OCI-LY7 (cell line): ENCODE data around the gene PLXNB2. TPM values are rescaled to one million over a fixed set of nuclear protein-coding genes. Genes with fewer than 3 reads are reported as not detected.

ENCODE experiments used
- BruUV-seq: library from RNA; stranded (reverse); fragments of 400-500 nt; replicated peaks from 2 replicates; lab custom pipeline; 2021; lab: Mats Ljungman, UMichigan
- CTCF ChIA-PET: fragments of 300-600 bp; sonication (Branson Sonifier 250); formaldehyde crosslinking; loops from one replicate; lab custom pipeline; 2022; ENCODE audit warnings: antibody characterized with exemption; ENCODE audit not compliant: unreplicated experiment; lab: Charles Lee
- POLR2A ChIA-PET: fragments of 300-600 bp; sonication (Branson Sonifier 250); formaldehyde crosslinking; loops from one replicate; lab custom pipeline; 2022; ENCODE audit warnings: antibody characterized with exemption; lab: Charles Lee
- DNase-seq: peaks from one replicate; pipeline ENCODE4 v3.0.0-alpha.2; 2015; ENCODE audit warnings: low spot score
- H2AFZ ChIP-seq: fragments of 200-600 bp; sonication (generic), shearing (Covaris generic); 2 replicates; pipeline ENCODE4 v1.6.1; 2014; ENCODE audit warnings: mild to moderate bottlenecking, antibody characterized with exemption, low read length, moderate library complexity
- H3K27ac ChIP-seq: fragments of 200-600 bp; sonication (generic); 2 replicates; pipeline ENCODE4 v1.5.1; 2014; ENCODE audit warnings: mixed run types, low read depth, mild to moderate bottlenecking, moderate library complexity, low read length, inconsistent platforms; ENCODE audit not compliant: poor library complexity, severe bottlenecking
- H3K36me3 ChIP-seq: fragments of 200-600 bp; sonication (generic); 2 replicates; pipeline ENCODE4 v1.6.1; 2014; ENCODE audit warnings: mild to moderate bottlenecking, antibody characterized with exemption, low read length, moderate library complexity, mixed read lengths; ENCODE audit not compliant: insufficient read depth
- H3K4me1 ChIP-seq: fragments of 200-600 bp; sonication (generic); 2 replicates; pipeline ENCODE4 v1.5.1; 2014; ENCODE audit warnings: mild to moderate bottlenecking, low read length; ENCODE audit not compliant: insufficient read depth, poor library complexity, severe bottlenecking
- H3K4me2 ChIP-seq: fragments of 200-600 bp; sonication (generic); 2 replicates; pipeline ENCODE4 v1.6.1; 2014; ENCODE audit warnings: mild to moderate bottlenecking, low read length
- H3K4me3 ChIP-seq: fragments of 200-600 bp; sonication (generic); 2 replicates; pipeline ENCODE4 v1.5.1; 2014; ENCODE audit warnings: mild to moderate bottlenecking, low read depth, low read length; ENCODE audit not compliant: poor library complexity, severe bottlenecking
- H3K79me2 ChIP-seq: fragments of 200-600 bp; sonication (generic); 2 replicates; pipeline ENCODE4 v1.6.1; 2016; ENCODE audit warnings: low read depth, mild to moderate bottlenecking, low read length, moderate library complexity, mixed read lengths; ENCODE audit not compliant: insufficient read depth
- H3K9me2 ChIP-seq: fragments of 200-600 bp; sonication (generic); 2 replicates; pipeline ENCODE4 v1.6.1; 2016; ENCODE audit warnings: mild to moderate bottlenecking, low read length, mixed read lengths; ENCODE audit not compliant: insufficient read depth
- H3K9me3 ChIP-seq: fragments of 200-600 bp; sonication (generic); 2 replicates; pipeline ENCODE4 v1.6.1; 2014; ENCODE audit warnings: mild to moderate bottlenecking, mixed run types, low read length, mixed read lengths
- H4K20me1 ChIP-seq: fragments of 200-600 bp; sonication (generic); 2 replicates; pipeline ENCODE4 v1.6.1; 2014; ENCODE audit warnings: mild to moderate bottlenecking, antibody characterized with exemption, low read length, moderate library complexity, mixed read lengths; ENCODE audit not compliant: insufficient read depth
- CTCF ChIP-seq: fragments of 200-600 bp; sonication (generic); conservative IDR thresholded peaks from 2 replicates; pipeline ENCODE4 v1.5.1; 2014; ENCODE audit warnings: mild to moderate bottlenecking, antibody characterized with exemption, low read length, moderate library complexity, mixed read lengths
- EZH2phosphoT487 ChIP-seq: fragments of 200-600 bp; sonication (generic); IDR thresholded peaks from 2 replicates; pipeline ENCODE4 v1.6.1; 2018; ENCODE audit warnings: low read depth, borderline replicate concordance, mild to moderate bottlenecking, mixed run types, antibody characterized with exemption, low read length, moderate library complexity, mixed read lengths
- intact Hi-C: fragments of 100-400 bp; cut with micrococcal nuclease; formaldehyde crosslinking; loops from one replicate; pipeline ENCODE4 v1.10.0; 2022; ENCODE audit not compliant: unreplicated experiment
- total RNA-seq, 2 experiments: library from RNA; depleted of rRNA in 1 of 2; stranded (reverse); fragments of >200 nt in 1 of 2; shearing (Covaris generic) in 1 of 2; gene quantifications; 2 replicates each; pipeline ENCODE4 v1.2.3, GENCODE V29; 2014 to 2022

Gene PLXNB2
- total RNA-seq, 2 experiments from 2014 or later: 10.7 to 39.2 TPM

GRCh38 chr22:50339945-50340879 is 32.8 kb upstream of the PLXNB2 start:
- Histone ChIP-seq H3K4me3 (no peak overlapping the region), H3K4me2 (no peak overlapping the region), H3K27ac (no peak overlapping the region), H3K36me3 (no peaks in the 10 kb centered on the region), H4K20me1 (no peaks in the 10 kb centered on the region), H2AFZ (no peak overlapping the region), H3K79me2 (peaks cover 3% of the 10 kb centered on the region; the same call in 1 of the 2 replicates), H3K9me3 (peaks cover 23% of the 10 kb centered on the region; the same call in 1 of the 2 replicates), H3K9me2 (no peaks in the 10 kb centered on the region), H3K4me1 (peaks cover 32% of the 10 kb centered on the region)
- POLR2A ChIA-PET: interaction anchor here (0.6 kb wide), 1 partner anchor 18 kb away, joined by 3 read pairs; no protein-coding TSS in a partner anchor
- CTCF ChIA-PET: no interaction called here
- intact Hi-C loops: loop anchor here (5.0 kb wide), 1 partner anchor 88 kb away; the partner anchor contains the start of gene HDAC10
- TF ChIP-seq CTCF (no peak), EZH2phosphoT487 (no peak)
- BruUV-seq: no TSS peak
- DNase-seq: no peak

GRCh38 chr22:50338860-50339462 is 31.5 kb upstream of the PLXNB2 start:
- CTCF ChIA-PET: no interaction called here
- no peaks in the 10 kb centered on the region for H4K20me1 ChIP-seq
- H3K9me2 ChIP-seq: no peaks in the 10 kb centered on the region
- TF ChIP-seq CTCF: no peak
- no peak for TF ChIP-seq EZH2phosphoT487
- no peaks in the 10 kb centered on the region for H3K36me3 ChIP-seq
- no peak for DNase-seq
- POLR2A ChIA-PET: no interaction called here
- no peak overlapping the region for H3K4me2 ChIP-seq
- no peak overlapping the region for H3K4me3 ChIP-seq
- intact Hi-C loops: no loop called here
- peaks cover 3% of the 10 kb centered on the region; the same call in 1 of the 2 replicates for H3K79me2 ChIP-seq
- H3K27ac ChIP-seq: no peak overlapping the region
- peaks cover 23% of the 10 kb centered on the region; the same call in 1 of the 2 replicates for H3K9me3 ChIP-seq
- no peak overlapping the region for H2AFZ ChIP-seq
- peaks cover 44% of the 10 kb centered on the region for H3K4me1 ChIP-seq
- BruUV-seq: no TSS peak
